Nephron progenitor cell (in vitro differentiated cells): ENCODE measurements around the gene OPN1LW.
"Not testable (repeated sequence)": the region's sequence is repeated elsewhere in the genome, so short reads cannot be mapped to it uniquely, and the experiment has no call there.

Source experiments
- DNase-seq: peaks from one replicate; pipeline ENCODE4 v3.0.0; 2021
- H3K27ac Mint-ChIP-seq: 2 replicates; pipeline ENCODE4 v1.8.0; 2021; ENCODE audit warnings: mild to moderate bottlenecking, moderate library complexity, mixed read lengths
- H3K27me3 Mint-ChIP-seq: 2 replicates; pipeline ENCODE4 v1.8.0; 2021; ENCODE audit warnings: mild to moderate bottlenecking, low read depth, mixed read lengths; ENCODE audit not compliant: poor library complexity
- H3K36me3 Mint-ChIP-seq: 2 replicates; pipeline ENCODE4 v1.8.0; 2021; ENCODE audit warnings: low read depth, mixed read lengths
- H3K4me1 Mint-ChIP-seq: 2 replicates; pipeline ENCODE4 v1.8.0; 2021; ENCODE audit warnings: mixed read lengths
- H3K4me3 Mint-ChIP-seq: 2 replicates; pipeline ENCODE4 v1.8.0; 2021; ENCODE audit warnings: mild to moderate bottlenecking, moderate library complexity, mixed read lengths
- H3K9me3 Mint-ChIP-seq: 2 replicates; pipeline ENCODE4 v1.8.0; 2021; ENCODE audit warnings: mild to moderate bottlenecking, moderate library complexity, mixed read lengths
- CTCF ChIP-seq: fragments of 200-600 bp; sonication (generic); IDR thresholded peaks from 2 replicates; pipeline ENCODE4 v1.5.0; 2021; ENCODE audit warnings: antibody characterized with exemption

Gene OPN1LW

GRCh38 chrX:154144010-154144409 lies at the start of gene OPN1LW:
OPN1LW (plus strand) TSS chrX:154144243; CDS start chrX:154144284, 41 bp downstream.
- H3K27ac Mint-ChIP-seq, H3K36me3 Mint-ChIP-seq, DNase-seq, H3K4me1 Mint-ChIP-seq, H3K4me3 Mint-ChIP-seq, H3K27me3 Mint-ChIP-seq: not testable (repeated sequence)
- H3K9me3 Mint-ChIP-seq: peaks cover 44% of the 10 kb centered on the region

- H3K9me3 Mint-ChIP-seq: peaks cover 59% of the 10 kb centered on the region
- H3K36me3 Mint-ChIP-seq: peaks cover 10% of the 10 kb centered on the region
- no peak for DNase-seq
- no peak overlapping the region for H3K27ac Mint-ChIP-seq
- no peak for TF ChIP-seq CTCF
- H3K27me3 Mint-ChIP-seq: peaks cover 10% of the 10 kb centered on the region
- H3K4me3 Mint-ChIP-seq: peak overlapping the region; percentile 62
- H3K4me1 Mint-ChIP-seq: peaks cover 62% of the 10 kb centered on the region
These were observed 49.2 kb upstream of the OPN1LW start for GRCh38 chrX:154094833-154095232.

GRCh38 chrX:154096140-154097002 lies 47.7 kb upstream of the OPN1LW start:
- DNase-seq: no peak
- Mint-ChIP-seq H3K36me3 (no peaks in the 10 kb centered on the region), H3K27me3 (peaks cover 12% of the 10 kb centered on the region), H3K4me3 (peak overlapping the region; percentile 89), H3K27ac (peak overlapping the region; percentile 68), H3K4me1 (peaks cover 53% of the 10 kb centered on the region), H3K9me3 (peaks cover 61% of the 10 kb centered on the region)
- no peak for TF ChIP-seq CTCF

- peak overlapping the region; percentile 68 for H3K27ac Mint-ChIP-seq
- peaks cover 45% of the 10 kb centered on the region for H3K4me1 Mint-ChIP-seq
- H3K4me3 Mint-ChIP-seq: peak overlapping the region; percentile 89
- DNase-seq: peak; percentile 84
- H3K9me3 Mint-ChIP-seq: peaks cover 68% of the 10 kb centered on the region
- peaks cover 12% of the 10 kb centered on the region for H3K27me3 Mint-ChIP-seq
- TF ChIP-seq CTCF: no peak
- no peaks in the 10 kb centered on the region for H3K36me3 Mint-ChIP-seq
These were observed 46.9 kb upstream of the OPN1LW start for GRCh38 chrX:154097003-154097588.

GRCh38 chrX:154097589-154098541 lies 46.2 kb upstream of the OPN1LW start, which contains the start of gene MECP2:
MECP2 (minus strand) TSS chrX:154097717.
- Mint-ChIP-seq H3K27me3 (peaks cover 13% of the 10 kb centered on the region), H3K4me1 (peaks cover 38% of the 10 kb centered on the region), H3K36me3 (no peaks in the 10 kb centered on the region), H3K9me3 (peaks cover 64% of the 10 kb centered on the region), H3K4me3 (peak within 1 kb of the TSS; percentile 89), H3K27ac (peak within 1 kb of the TSS; percentile 68)
- no peak for TF ChIP-seq CTCF
- DNase-seq: peak; percentile 89

GRCh38 chrX:154098551-154098950 lies 45.5 kb upstream of the OPN1LW start:
- no peak for TF ChIP-seq CTCF
- H3K9me3 Mint-ChIP-seq: peaks cover 69% of the 10 kb centered on the region
- peaks cover 15% of the 10 kb centered on the region for H3K27me3 Mint-ChIP-seq
- no peak overlapping the region for H3K27ac Mint-ChIP-seq
- H3K36me3 Mint-ChIP-seq: no peaks in the 10 kb centered on the region
- DNase-seq: no peak
- no peak overlapping the region for H3K4me3 Mint-ChIP-seq
- H3K4me1 Mint-ChIP-seq: peaks cover 35% of the 10 kb centered on the region
